K562 (cell line): Measurements from ENCODE around the gene KPNA3.

Experiments used
- CBFB ChIP-seq: sonication (generic); formaldehyde crosslinking; IDR thresholded peaks from 2 replicates; pipeline ENCODE4 v1.4.0; 2020; ENCODE audit warnings: mild to moderate bottlenecking, missing genetic modification reagents
- EZH2 ChIP-seq: IDR thresholded peaks from 2 replicates; pipeline ENCODE4 v1.6.1; 2012; ENCODE audit warnings: low read depth, mild to moderate bottlenecking, inconsistent platforms, low read length, borderline replicate concordance
- FOXK1 ChIP-seq: sonication (generic); formaldehyde crosslinking; IDR thresholded peaks from 2 replicates; pipeline ENCODE4 v1.8.0; 2022; ENCODE audit warnings: missing genetic modification reagents, mild to moderate bottlenecking, borderline replicate concordance
- GABPB1 ChIP-seq: sonication (generic); formaldehyde crosslinking; IDR thresholded peaks from 2 replicates; pipeline ENCODE4 v1.8.0; 2022; ENCODE audit warnings: mild to moderate bottlenecking, missing genetic modification reagents
- MAFK ChIP-seq: IDR thresholded peaks from 2 replicates; pipeline ENCODE4 v1.6.1; 2011; ENCODE audit warnings: low read length, improper control_type of control experiment
- NFXL1 ChIP-seq: fragments of 450-650 bp; formaldehyde crosslinking; IDR thresholded peaks from 2 replicates; pipeline ENCODE4 v1.4.0; 2021; ENCODE audit warnings: mild to moderate bottlenecking
- POLR2A ChIP-seq: fragments of 450-650 bp; conservative IDR thresholded peaks from 2 replicates; pipeline ENCODE4 v1.6.1; 2016
- SIN3A ChIP-seq, 2 experiments: fragments of 150-350 bp in 1 of 2; IDR thresholded peaks; 2 replicates each; pipeline ENCODE4 v1.6.1; 2011 to 2016; ENCODE audit warnings: borderline replicate concordance in 2 of 2, low read depth in 2 of 2, low read length in 2 of 2, mild to moderate bottlenecking in 2 of 2, moderate library complexity in 2 of 2; ENCODE audit not compliant: control insufficient read depth in 1 of 2
- ZNF274 ChIP-seq: IDR thresholded peaks from 2 replicates; pipeline ENCODE4 v1.6.1; 2011; ENCODE audit warnings: low read depth, mild to moderate bottlenecking, low read length, moderate library complexity, borderline replicate concordance
- ZNF766 ChIP-seq: fragments of 200-800 bp; sonication (Bioruptor generic); conservative IDR thresholded peaks from 2 replicates; pipeline ENCODE4 v1.6.1; 2016; ENCODE audit warnings: missing genetic modification characterization, missing compliant biosample characterization
- TF ChIP-seq, protein P1 (sequence below): sonication (generic); formaldehyde crosslinking; IDR thresholded peaks from 2 replicates; pipeline ENCODE4 v1.9.0; 2022; ENCODE audit warnings: mild to moderate bottlenecking, missing genetic modification reagents
- TF ChIP-seq, protein P2 (sequence below): sonication (generic); formaldehyde crosslinking; IDR thresholded peaks from 2 replicates; pipeline ENCODE4 v1.5.0; 2020; ENCODE audit warnings: missing genetic modification reagents
- TF ChIP-seq, protein P3 (sequence below): sonication (generic); formaldehyde crosslinking; IDR thresholded peaks from 2 replicates; pipeline ENCODE4 v1.8.1; 2022; ENCODE audit warnings: missing genetic modification reagents
- TF ChIP-seq, protein P4 (sequence below), 3 experiments: IDR thresholded peaks in 2 of 3; conservative IDR thresholded peaks in 1 of 3; 2 replicates each; pipeline ENCODE4 v1.5.1; 2011 to 2012; ENCODE audit warnings: low read length in 3 of 3, mild to moderate bottlenecking in 3 of 3, control low read depth in 2 of 3, improper control_type of control experiment in 1 of 3, inconsistent platforms in 1 of 3, low read depth in 1 of 3, mixed read lengths in 1 of 3, moderate library complexity in 1 of 3; ENCODE audit not compliant: insufficient read depth in 2 of 3

DNA sequence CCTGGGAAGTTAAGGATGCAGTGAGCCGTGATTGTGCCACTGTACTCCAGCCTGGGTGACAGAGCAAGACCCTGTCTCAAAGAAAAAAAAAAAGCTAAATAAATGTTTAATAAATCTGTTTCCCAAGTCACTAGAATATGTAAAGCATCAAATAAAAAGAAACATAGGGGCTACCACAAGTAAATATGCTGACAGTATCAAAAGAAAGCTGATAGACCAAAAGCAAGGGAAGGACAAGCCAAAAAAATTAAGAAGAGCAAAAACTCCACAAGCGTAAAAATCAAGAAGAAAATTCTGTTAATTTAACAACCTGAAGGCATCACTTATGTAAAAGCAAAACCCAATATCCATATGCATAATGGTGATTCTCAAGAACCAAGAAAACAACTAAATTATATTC lies 9.7 kb downstream of the KPNA3 start:
- TF ChIP-seq, protein P1, sequence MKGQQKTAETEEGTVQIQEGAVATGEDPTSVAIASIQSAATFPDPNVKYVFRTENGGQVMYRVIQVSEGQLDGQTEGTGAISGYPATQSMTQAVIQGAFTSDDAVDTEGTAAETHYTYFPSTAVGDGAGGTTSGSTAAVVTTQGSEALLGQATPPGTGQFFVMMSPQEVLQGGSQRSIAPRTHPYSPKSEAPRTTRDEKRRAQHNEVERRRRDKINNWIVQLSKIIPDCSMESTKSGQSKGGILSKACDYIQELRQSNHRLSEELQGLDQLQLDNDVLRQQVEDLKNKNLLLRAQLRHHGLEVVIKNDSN (CRISPR knock-in tag) = no peak
- TF ChIP-seq, protein P2, sequence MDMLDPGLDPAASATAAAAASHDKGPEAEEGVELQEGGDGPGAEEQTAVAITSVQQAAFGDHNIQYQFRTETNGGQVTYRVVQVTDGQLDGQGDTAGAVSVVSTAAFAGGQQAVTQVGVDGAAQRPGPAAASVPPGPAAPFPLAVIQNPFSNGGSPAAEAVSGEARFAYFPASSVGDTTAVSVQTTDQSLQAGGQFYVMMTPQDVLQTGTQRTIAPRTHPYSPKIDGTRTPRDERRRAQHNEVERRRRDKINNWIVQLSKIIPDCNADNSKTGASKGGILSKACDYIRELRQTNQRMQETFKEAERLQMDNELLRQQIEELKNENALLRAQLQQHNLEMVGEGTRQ = no peak
- TF ChIP-seq, protein P3, sequence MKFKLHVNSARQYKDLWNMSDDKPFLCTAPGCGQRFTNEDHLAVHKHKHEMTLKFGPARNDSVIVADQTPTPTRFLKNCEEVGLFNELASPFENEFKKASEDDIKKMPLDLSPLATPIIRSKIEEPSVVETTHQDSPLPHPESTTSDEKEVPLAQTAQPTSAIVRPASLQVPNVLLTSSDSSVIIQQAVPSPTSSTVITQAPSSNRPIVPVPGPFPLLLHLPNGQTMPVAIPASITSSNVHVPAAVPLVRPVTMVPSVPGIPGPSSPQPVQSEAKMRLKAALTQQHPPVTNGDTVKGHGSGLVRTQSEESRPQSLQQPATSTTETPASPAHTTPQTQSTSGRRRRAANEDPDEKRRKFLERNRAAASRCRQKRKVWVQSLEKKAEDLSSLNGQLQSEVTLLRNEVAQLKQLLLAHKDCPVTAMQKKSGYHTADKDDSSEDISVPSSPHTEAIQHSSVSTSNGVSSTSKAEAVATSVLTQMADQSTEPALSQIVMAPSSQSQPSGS (CRISPR knock-in tag) = no peak
- TF ChIP-seq ZNF766 = no peak
- TF ChIP-seq, protein P4, sequence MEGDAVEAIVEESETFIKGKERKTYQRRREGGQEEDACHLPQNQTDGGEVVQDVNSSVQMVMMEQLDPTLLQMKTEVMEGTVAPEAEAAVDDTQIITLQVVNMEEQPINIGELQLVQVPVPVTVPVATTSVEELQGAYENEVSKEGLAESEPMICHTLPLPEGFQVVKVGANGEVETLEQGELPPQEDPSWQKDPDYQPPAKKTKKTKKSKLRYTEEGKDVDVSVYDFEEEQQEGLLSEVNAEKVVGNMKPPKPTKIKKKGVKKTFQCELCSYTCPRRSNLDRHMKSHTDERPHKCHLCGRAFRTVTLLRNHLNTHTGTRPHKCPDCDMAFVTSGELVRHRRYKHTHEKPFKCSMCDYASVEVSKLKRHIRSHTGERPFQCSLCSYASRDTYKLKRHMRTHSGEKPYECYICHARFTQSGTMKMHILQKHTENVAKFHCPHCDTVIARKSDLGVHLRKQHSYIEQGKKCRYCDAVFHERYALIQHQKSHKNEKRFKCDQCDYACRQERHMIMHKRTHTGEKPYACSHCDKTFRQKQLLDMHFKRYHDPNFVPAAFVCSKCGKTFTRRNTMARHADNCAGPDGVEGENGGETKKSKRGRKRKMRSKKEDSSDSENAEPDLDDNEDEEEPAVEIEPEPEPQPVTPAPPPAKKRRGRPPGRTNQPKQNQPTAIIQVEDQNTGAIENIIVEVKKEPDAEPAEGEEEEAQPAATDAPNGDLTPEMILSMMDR (IDR thresholded peaks at IDR 0.05 in 2 of 3, conservative IDR thresholded peaks at IDR 0.05 in 1 of 3; ENCODE audit: insufficient read depth in 2 of 3, low read depth in 1 of 3, low read length in 3 of 3) = no peak
- no peak for TF ChIP-seq POLR2A
- TF ChIP-seq FOXK1 (CRISPR knock-in tag) = no peak
- TF ChIP-seq SIN3A (IDR thresholded peaks at IDR 0.05; ENCODE audit: borderline replicate concordance in 2 of 2, control insufficient read depth in 1 of 2, low read depth in 2 of 2, low read length in 2 of 2) = no peak
- no peak for TF ChIP-seq NFXL1 (CRISPR knock-in tag)
- no peak for TF ChIP-seq MAFK
- TF ChIP-seq CBFB (CRISPR knock-in tag) = no peak
- no peak for TF ChIP-seq EZH2
- TF ChIP-seq ZNF274 = no peak
- TF ChIP-seq GABPB1 = no peak
